ENCODE measurements around the gene MAP3K20. TPM values are rescaled to one million over a fixed set of nuclear protein-coding genes. Genes with fewer than 3 reads are reported as not detected.

Gene MAP3K20
- total RNA-seq, 1 donor from 2014 or later, result 21.3 TPM

- DNase-seq (ENCODE audit: low spot score in 2 of 2), result no peak
- TF ChIP-seq CTCF (IDR thresholded peaks at IDR 0.05), result no peak
- Histone ChIP-seq H3K27ac (no peak overlapping the region), H3K4me3 (no peak overlapping the region), H3K9me3 (no peaks in the 10 kb centered on the region), H3K36me3 (no peaks in the 10 kb centered on the region), H3K4me1 (peaks cover 0 to 4% of the 10 kb centered on the region in 2 donors), H3K27me3 (no peaks in the 10 kb centered on the region)
- intact Hi-C loops (cut with DNase I), result no loop called here
Observed at GRCh38 chr2:173040729-173041128, 34.9 kb upstream of the MAP3K20 start.

GRCh38 chr2:173043476-173043875 is 32.2 kb upstream of the MAP3K20 start:
- DNase-seq (ENCODE audit: low spot score in 2 of 2), result peak in 1 of 2 donors; percentile 66
- intact Hi-C loops (cut with DNase I), result no loop called here
- Histone ChIP-seq H3K36me3 (no peaks in the 10 kb centered on the region), H3K27me3 (no peaks in the 10 kb centered on the region), H3K27ac (no peak overlapping the region), H3K4me1 (no peaks in the 10 kb centered on the region), H3K4me3 (no peak overlapping the region), H3K9me3 (no peaks in the 10 kb centered on the region)
- no peak for TF ChIP-seq CTCF (IDR thresholded peaks at IDR 0.05)

- DNase-seq (ENCODE audit: low spot score in 2 of 2), result no peak
- Histone ChIP-seq H3K4me3 (no peak overlapping the region), H3K4me1 (no peaks in the 10 kb centered on the region), H3K36me3 (no peaks in the 10 kb centered on the region), H3K9me3 (no peaks in the 10 kb centered on the region), H3K27me3 (no peaks in the 10 kb centered on the region), H3K27ac (no peak overlapping the region)
- intact Hi-C loops (cut with DNase I), result no loop called here
- TF ChIP-seq CTCF (IDR thresholded peaks at IDR 0.05), result no peak
Observed at GRCh38 chr2:173043897-173044519, 31.6 kb upstream of the MAP3K20 start.

- no peak for TF ChIP-seq CTCF (IDR thresholded peaks at IDR 0.05)
- DNase-seq (ENCODE audit: low spot score in 2 of 2), result no peak
- H3K27me3 ChIP-seq, result no peaks in the 10 kb centered on the region
- H3K27ac ChIP-seq, result no peak overlapping the region
- intact Hi-C loops (cut with DNase I), result no loop called here
- H3K4me3 ChIP-seq, result no peak overlapping the region
- no peaks in the 10 kb centered on the region for H3K9me3 ChIP-seq
- no peaks in the 10 kb centered on the region for H3K36me3 ChIP-seq
- peaks cover 0 to 3% of the 10 kb centered on the region in 2 donors for H3K4me1 ChIP-seq
Observed at GRCh38 chr2:173044686-173045085, 31.0 kb upstream of the MAP3K20 start.

GRCh38 chr2:173045181-173045580 is 30.5 kb upstream of the MAP3K20 start:
- DNase-seq (ENCODE audit: low spot score in 2 of 2), result no peak
- Histone ChIP-seq H3K36me3 (no peaks in the 10 kb centered on the region), H3K4me1 (peaks cover 0 to 6% of the 10 kb centered on the region in 2 donors), H3K27me3 (no peaks in the 10 kb centered on the region), H3K9me3 (no peaks in the 10 kb centered on the region), H3K4me3 (no peak overlapping the region), H3K27ac (no peak overlapping the region)
- intact Hi-C loops (cut with DNase I), result no loop called here
- no peak for TF ChIP-seq CTCF (IDR thresholded peaks at IDR 0.05)

GRCh38 chr2:173048522-173048896 is 27.1 kb upstream of the MAP3K20 start:
- H3K4me1 ChIP-seq, result peaks cover 0 to 6% of the 10 kb centered on the region in 2 donors
- intact Hi-C loops (cut with DNase I), result no loop called here
- TF ChIP-seq CTCF (IDR thresholded peaks at IDR 0.05), result no peak
- no peaks in the 10 kb centered on the region for H3K36me3 ChIP-seq
- no peak for DNase-seq (ENCODE audit: low spot score in 2 of 2)
- H3K9me3 ChIP-seq, result no peaks in the 10 kb centered on the region
- H3K27ac ChIP-seq, result peak overlapping the region; percentile 16 to 59
- H3K27me3 ChIP-seq, result no peaks in the 10 kb centered on the region
- H3K4me3 ChIP-seq, result no peak overlapping the region

Data from ascending aorta (tissue), 2 donors.